Spleen (tissue), 11 donors: ENCODE data around the gene USH1G. TPM values are rescaled to one million over a fixed set of nuclear protein-coding genes. Genes with fewer than 3 reads are reported as not detected.

ENCODE experiments used
- DNase-seq: peaks from one replicate; pipeline ENCODE4 v3.0.0-alpha.2; 2020
- H3K27ac ChIP-seq, 8 donors: fragments of 200-600 bp; sonication (generic) in 7 of 8; 1 replicate in 4 of 8; 2 replicates in 4 of 8; pipeline versions ENCODE4 v1.5.0 to v1.8.0; 2016 to 2021; ENCODE audit warnings: inconsistent platforms in 4 of 8, mild to moderate bottlenecking in 4 of 8, moderate library complexity in 1 of 8
- H3K27me3 ChIP-seq, 7 donors: fragments of 200-600 bp; sonication (generic) in 6 of 7; replicated peaks in 1 of 7; 1 replicate in 4 of 7; 2 replicates in 3 of 7; pipeline versions ENCODE4 v1.5.0 to v1.8.0; 2016 to 2021; ENCODE audit warnings: inconsistent platforms in 3 of 7, mild to moderate bottlenecking in 1 of 7
- H3K36me3 ChIP-seq, 6 donors: fragments of 200-600 bp; sonication (generic) in 5 of 6; 1 replicate in 4 of 6; 2 replicates in 2 of 6; pipeline versions ENCODE4 v1.5.0 to v1.8.0; 2016 to 2021; ENCODE audit warnings: inconsistent platforms in 2 of 6
- H3K4me1 ChIP-seq, 6 donors: fragments of 200-600 bp; sonication (generic) in 5 of 6; 1 replicate in 3 of 6; 2 replicates in 3 of 6; pipeline versions ENCODE4 v1.5.0 to v1.8.0; 2016 to 2021; ENCODE audit warnings: inconsistent platforms in 3 of 6
- H3K4me3 ChIP-seq, 8 donors: fragments of 200-600 bp; sonication (generic) in 7 of 8; 1 replicate in 4 of 8; 2 replicates in 4 of 8; pipeline versions ENCODE4 v1.5.0 to v1.8.0; 2016 to 2021; ENCODE audit warnings: inconsistent platforms in 4 of 8, mild to moderate bottlenecking in 4 of 8, moderate library complexity in 2 of 8
- H3K9me3 ChIP-seq, 8 donors: fragments of 200-600 bp; sonication (generic) in 7 of 8; 1 replicate in 4 of 8; 2 replicates in 4 of 8; pipeline versions ENCODE4 v1.5.0 to v1.8.0; 2016 to 2021; ENCODE audit warnings: inconsistent platforms in 4 of 8
- CTCF ChIP-seq, 11 experiments: fragments of 200-600 bp in 7 of 11; fragments of 450-650 bp in 4 of 11; sonication (generic) in 4 of 11; IDR thresholded peaks in 8 of 11; conservative IDR thresholded peaks in 3 of 11; 1 replicate in 7 of 11; 2 replicates in 4 of 11; pipeline versions ENCODE4 v1.4.0 to v1.8.0; 2016 to 2021; ENCODE audit warnings: antibody characterized with exemption in 11 of 11, inconsistent platforms in 4 of 11, mild to moderate bottlenecking in 1 of 11
- POLR2A ChIP-seq, 3 donors: fragments of 450-650 bp; IDR thresholded peaks; one replicate each; pipeline ENCODE4 v1.5.1; 2017; ENCODE audit warnings: antibody characterized with exemption in 3 of 3, mild to moderate bottlenecking in 1 of 3
- POLR2AphosphoS5 ChIP-seq, 3 donors: sonication (generic); formaldehyde crosslinking; IDR thresholded peaks; one replicate each; pipeline ENCODE4 v1.5.1; 2017; ENCODE audit warnings: antibody characterized with exemption in 3 of 3
- WGBS, 5 donors: extraction: QIAGEN DNeasy Blood & Tissue Kit in 3 of 5; methylation state at CpG; one replicate each; pipeline versions ENCODE4 v1.1.5 to v1.1.7; 2013 to 2018; 5-methylcytosine and 5-hydroxymethylcytosine counted together
- intact Hi-C: fragments of 100-400 bp; cut with DNase I; formaldehyde crosslinking; loops from one replicate; pipeline ENCODE4 v1.15.0; 2023; ENCODE audit warnings: low total_unique reads
- polyA plus RNA-seq, 3 donors: library from polyadenylated mRNA; stranded (reverse); fragments of 200-250 nt; gene quantifications; one replicate each; pipeline ENCODE4 v1.2.1, GENCODE V29; 2013
- total RNA-seq, 7 donors: library from RNA; depleted of rRNA in 3 of 7; stranded (reverse); fragments of >200 nt in 3 of 7; fragmentation: NEBNext Ultra II Directional in 4 of 7; extraction: Animal tissue kit (Norgen Biotek cat#: 25700) in 4 of 7; gene quantifications; one replicate each; pipeline versions ENCODE4 v1.1.0 to v1.2.1, GENCODE V29; 2016 to 2021
- donor health status: healthy with polysubstance abuse.
- donor health status: DM: no; HTN: no; CAD: no; lungs with moderate emphysema.
- donor health status: DM: no; HTN: no; CAD: no.
- donor health status: Bipolar disorder and iron deficiency.
- donor health status: healthy.
- donor health status: DM: no; HTN: no; CAD: no.
- donor health status: DM: yes; HTN: yes; CAD: no.

Gene USH1G
- total and polyA plus RNA-seq, 10 donors = not detected

- Histone ChIP-seq H3K27me3 (peaks cover 5 to 95% (median 64%) of the 10 kb centered on the region in 7 donors), H3K27ac (no peak overlapping the region), H3K36me3 (no peaks in the 10 kb centered on the region), H3K4me1 (peaks cover 15 to 26% (median 24%) of the 10 kb centered on the region in 6 donors), H3K9me3 (no peaks in the 10 kb centered on the region), H3K4me3 (no peak overlapping the region)
- no peak for DNase-seq
- intact Hi-C loops = no loop called here
- no peak for TF ChIP-seq CTCF (IDR thresholded peaks at IDR 0.05 in 8 of 11, conservative IDR thresholded peaks at IDR 0.05 in 3 of 11)
- TF ChIP-seq POLR2AphosphoS5 (IDR thresholded peaks at IDR 0.05) = no peak
- no peak for TF ChIP-seq POLR2A (IDR thresholded peaks at IDR 0.05)
- WGBS, 5 donors = 63 to 79% (median 77%) methylated on average over 3 of the region's 3 CpGs
These were observed 2.2 kb upstream of the USH1G start for GRCh38 chr17:74925242-74925641.

GRCh38 chr17:74924250-74924948, 1.3 kb upstream of the USH1G start, which contains the start of gene OTOP2:
Gene OTOP2, plus strand, starts transcription at chr17:74924273. Its CDS starts 360 bp downstream, at chr17:74924633.
- H3K9me3 ChIP-seq = no peaks in the 10 kb centered on the region
- no peaks in the 10 kb centered on the region for H3K36me3 ChIP-seq
- no peak within 1 kb of the TSS for H3K27ac ChIP-seq
- peaks cover 5 to 95% (median 73%) of the 10 kb centered on the region in 7 donors for H3K27me3 ChIP-seq
- WGBS, 5 donors = 3 to 6% (median 4%) methylated on average over 27 to 54 of the region's 54 CpGs
- TF ChIP-seq POLR2AphosphoS5 (IDR thresholded peaks at IDR 0.05) (no peak), POLR2A (IDR thresholded peaks at IDR 0.05) (no peak), CTCF (IDR thresholded peaks at IDR 0.05 in 8 of 11, conservative IDR thresholded peaks at IDR 0.05 in 3 of 11) (no peak)
- peaks cover 15 to 30% (median 24%) of the 10 kb centered on the region in 6 donors for H3K4me1 ChIP-seq
- DNase-seq = peak; percentile 80
- peak within 1 kb of the TSS in 6 of 8 donors; percentile 21 to 67 (median 29) for H3K4me3 ChIP-seq
- intact Hi-C loops = no loop called here

GRCh38 chr17:74923538-74924249, 639 bp upstream of the USH1G start:
- DNase-seq = peak; percentile 94
- no peaks in the 10 kb centered on the region for H3K36me3 ChIP-seq
- peaks cover 5 to 97% (median 75%) of the 10 kb centered on the region in 7 donors for H3K27me3 ChIP-seq
- TF ChIP-seq POLR2AphosphoS5 (IDR thresholded peaks at IDR 0.05) = peak in 1 of 3 donors; percentile 57
- TF ChIP-seq POLR2A (IDR thresholded peaks at IDR 0.05) = no peak
- peak; percentile 48 to 95 (median 81) for TF ChIP-seq CTCF (IDR thresholded peaks at IDR 0.05 in 8 of 11, conservative IDR thresholded peaks at IDR 0.05 in 3 of 11)
- peaks cover 15 to 32% (median 24%) of the 10 kb centered on the region in 6 donors for H3K4me1 ChIP-seq
- 2 to 4% (median 3%) methylated on average over 25 to 59 of the region's 59 CpGs for WGBS, 5 donors
- no peaks in the 10 kb centered on the region for H3K9me3 ChIP-seq
- no peak overlapping the region for H3K27ac ChIP-seq
- intact Hi-C loops = no loop called here
- H3K4me3 ChIP-seq = peak overlapping the region in 6 of 8 donors; percentile 21 to 67 (median 29)

GRCh38 chr17:74922172-74922571, 883 bp downstream of the USH1G start:
- H3K4me3 ChIP-seq = no peak overlapping the region
- no peak for DNase-seq

More at GRCh38 chr17:74922172-74922571, 883 bp downstream of the USH1G start:
- intact Hi-C loops = no loop called here
- H3K27ac ChIP-seq = no peak overlapping the region
- no peaks in the 10 kb centered on the region for H3K9me3 ChIP-seq
- peaks cover 5 to 100% (median 71%) of the 10 kb centered on the region in 7 donors for H3K27me3 ChIP-seq
- H3K4me1 ChIP-seq = peaks cover 15 to 36% (median 24%) of the 10 kb centered on the region in 6 donors
- no peaks in the 10 kb centered on the region for H3K36me3 ChIP-seq
- WGBS, 5 donors = 53 to 64% (median 60%) methylated on average over 6 of the region's 6 CpGs
- no peak for TF ChIP-seq POLR2AphosphoS5 (IDR thresholded peaks at IDR 0.05)
- TF ChIP-seq CTCF (IDR thresholded peaks at IDR 0.05 in 8 of 11, conservative IDR thresholded peaks at IDR 0.05 in 3 of 11) = no peak
- TF ChIP-seq POLR2A (IDR thresholded peaks at IDR 0.05) = no peak
